ENCODE measurements around the gene HHAT.
"Not testable (repeated sequence)": the region's sequence is repeated elsewhere in the genome, so short reads cannot be mapped to it uniquely, and the experiment has no call there.

HHAT gene

DNA sequence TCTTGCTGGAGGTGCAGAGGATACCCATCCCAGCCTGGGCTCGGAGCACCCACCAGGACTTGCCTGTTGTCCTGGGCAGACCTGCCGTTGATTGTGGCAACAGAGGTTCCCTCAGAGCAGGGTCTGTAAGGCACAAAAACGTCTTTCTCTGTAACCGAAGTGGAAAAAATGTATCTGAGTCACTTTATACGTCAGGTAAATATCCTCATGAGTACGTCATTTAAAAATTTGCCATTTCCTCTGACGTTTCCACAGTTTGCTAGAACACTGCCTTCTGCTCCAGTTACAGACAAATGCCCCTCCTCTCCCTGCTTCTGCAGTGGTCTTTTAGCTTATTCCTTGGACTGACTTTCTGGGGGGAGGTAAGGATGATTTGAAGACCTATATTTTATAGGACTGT is 326.8 kb downstream of the HHAT start:
- DNase-seq: no peak

DNA sequence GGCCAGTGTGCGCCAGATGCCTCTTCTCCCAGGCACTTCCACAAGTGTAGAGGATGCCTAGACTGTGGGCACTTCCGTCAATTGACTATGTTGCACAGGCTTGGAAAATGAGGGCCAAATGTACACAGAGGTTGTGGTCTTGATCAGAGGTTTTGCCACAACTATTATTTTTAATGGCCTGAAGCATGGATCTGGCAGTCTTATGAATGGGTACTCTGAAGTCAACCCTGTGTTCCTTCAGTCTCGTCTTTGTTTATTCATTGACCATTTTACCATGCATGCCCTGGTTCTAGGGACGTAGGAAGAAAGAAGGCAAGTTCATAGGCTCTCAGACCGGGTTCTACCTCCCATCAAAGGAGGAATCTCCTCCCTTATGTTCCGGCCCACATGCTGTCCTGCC is 329.1 kb downstream of the HHAT start:
- no peak for DNase-seq

DNA sequence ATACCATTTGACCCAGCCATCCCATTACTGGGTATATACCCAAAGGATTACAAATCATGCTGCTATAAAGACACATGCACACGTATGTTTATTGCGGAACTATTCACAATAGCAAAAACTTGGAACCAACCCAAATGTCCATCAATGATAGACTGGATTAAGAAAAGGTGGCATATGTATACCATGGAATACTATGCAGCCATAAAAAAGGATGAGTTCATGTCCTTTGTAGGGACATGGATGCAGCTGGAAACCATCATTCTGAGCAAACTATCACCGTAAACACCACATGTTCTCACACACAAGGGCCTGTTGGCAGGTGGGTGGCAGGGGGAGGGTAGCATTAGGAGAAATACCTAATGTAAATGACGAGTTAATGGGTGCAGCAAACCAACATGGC is 332.8 kb downstream of the HHAT start:
- DNase-seq: not testable (repeated sequence)

DNA sequence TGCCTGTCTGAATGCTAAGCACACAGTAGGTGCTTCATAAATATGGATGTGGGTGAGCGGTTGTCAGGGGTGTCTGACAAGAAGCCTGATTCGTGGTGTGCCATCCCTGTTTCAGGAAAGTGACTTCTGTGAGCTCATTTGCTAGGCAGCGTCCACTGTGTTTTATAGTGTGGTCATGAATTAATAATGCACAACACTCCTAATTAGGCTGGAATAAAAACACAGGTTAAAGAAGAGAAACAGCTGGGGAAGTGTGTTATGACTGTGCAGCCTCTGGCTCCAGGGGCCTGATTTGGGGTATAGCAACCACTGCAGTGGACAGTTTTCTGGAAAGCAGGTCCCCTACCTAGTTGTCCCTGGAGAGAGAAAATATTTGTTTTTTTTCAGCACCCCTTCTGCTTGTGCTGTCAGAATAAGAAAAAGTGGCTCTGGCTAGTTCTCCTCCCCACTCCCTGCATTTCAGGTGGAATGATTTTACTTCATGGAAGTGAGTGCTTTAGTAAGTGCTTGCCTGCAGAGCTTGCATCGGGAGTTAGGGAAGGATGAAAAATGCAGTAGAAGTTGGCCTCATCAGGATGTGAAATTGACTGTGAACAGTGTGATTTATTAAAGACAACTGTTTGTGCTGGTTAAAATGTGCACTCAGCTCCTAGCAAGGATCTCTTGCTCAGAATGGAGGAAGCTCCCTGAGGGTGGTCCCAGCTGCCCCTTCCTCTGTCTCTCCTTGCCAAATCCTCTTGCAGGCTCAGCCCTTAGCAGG is 333.8 kb downstream of the HHAT start:
- no peak for DNase-seq

DNA sequence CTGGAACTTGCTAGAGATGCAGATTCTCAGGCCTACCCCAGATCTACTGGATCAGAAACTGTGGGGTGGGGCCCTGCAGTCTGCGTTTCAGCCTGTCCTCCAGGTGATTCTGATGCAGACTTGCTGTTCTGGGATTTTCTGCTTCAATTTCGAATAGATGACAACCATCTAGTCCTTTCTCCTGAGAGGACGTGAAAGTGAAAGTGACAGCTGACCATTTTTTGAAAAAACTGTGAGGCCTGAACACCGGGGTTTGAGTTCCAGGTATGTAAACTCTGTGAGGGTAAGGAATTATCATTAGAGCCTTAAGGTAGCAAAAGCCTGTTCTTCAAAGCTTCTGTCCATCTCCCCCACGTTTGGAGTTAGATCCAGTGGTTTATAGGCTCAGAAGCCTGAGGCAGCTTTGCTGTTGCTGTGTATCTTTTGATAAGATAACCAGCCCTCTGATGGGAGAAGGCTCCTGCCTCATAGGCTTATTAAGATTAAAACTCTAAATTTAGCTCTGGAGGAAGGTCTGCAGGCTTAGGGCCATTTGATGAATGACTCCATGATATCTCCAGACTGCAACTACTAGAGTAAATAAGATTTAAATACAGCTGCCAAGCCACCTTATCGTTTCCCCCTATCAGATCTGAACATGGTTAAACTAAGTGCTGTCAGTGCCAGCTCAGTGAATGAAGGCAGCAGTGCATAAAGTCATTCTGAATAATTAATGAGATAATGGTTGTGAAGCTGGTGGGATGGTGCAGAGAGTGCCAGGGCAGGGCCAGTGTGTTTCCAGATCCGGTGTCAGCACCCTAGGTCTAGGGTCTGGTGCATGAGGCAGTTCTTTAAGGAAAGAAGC is 335.2 kb downstream of the HHAT start:
- DNase-seq: peak; percentile 62

DNA sequence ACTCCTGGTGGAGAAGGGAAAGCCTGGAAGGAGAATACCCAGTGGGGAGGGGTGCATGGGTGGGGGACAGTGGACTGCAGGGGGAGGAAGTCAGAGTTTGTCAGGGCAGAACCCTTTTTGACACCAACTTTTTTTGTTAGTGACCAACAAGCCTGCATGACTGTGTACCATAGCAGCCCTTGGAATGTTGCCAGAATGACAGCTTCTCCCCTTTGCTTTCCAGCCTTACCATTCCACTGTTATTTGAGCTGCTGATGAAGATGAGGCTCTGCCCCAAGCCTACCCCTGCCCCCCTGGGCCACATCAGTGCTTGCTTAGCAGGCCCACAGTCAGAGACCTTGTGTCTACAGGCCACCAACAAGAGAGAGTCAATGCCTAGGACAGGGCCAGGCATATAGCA is 341.2 kb downstream of the HHAT start:
- peak; percentile 16 for DNase-seq

DNA sequence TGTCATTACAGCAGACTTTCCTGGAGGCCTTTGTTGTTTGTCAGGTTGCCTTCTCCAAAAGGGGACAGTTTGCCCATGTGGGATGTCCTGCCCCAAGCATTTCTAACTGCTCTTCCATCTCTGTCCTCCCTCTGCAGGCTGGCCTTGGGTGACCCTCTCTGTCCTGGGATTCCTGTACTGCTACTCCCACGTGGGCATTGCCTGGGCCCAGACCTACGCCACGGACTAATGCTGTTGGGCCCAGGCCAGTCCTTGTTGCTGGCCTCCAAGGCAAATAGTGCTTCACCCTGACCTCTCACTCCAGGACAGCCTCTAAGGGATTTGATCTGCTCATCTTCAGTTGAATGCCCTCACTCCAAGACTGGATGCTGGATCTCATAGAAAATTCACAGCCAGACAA is 345.4 kb downstream of the HHAT start:
- no peak for DNase-seq

DNA sequence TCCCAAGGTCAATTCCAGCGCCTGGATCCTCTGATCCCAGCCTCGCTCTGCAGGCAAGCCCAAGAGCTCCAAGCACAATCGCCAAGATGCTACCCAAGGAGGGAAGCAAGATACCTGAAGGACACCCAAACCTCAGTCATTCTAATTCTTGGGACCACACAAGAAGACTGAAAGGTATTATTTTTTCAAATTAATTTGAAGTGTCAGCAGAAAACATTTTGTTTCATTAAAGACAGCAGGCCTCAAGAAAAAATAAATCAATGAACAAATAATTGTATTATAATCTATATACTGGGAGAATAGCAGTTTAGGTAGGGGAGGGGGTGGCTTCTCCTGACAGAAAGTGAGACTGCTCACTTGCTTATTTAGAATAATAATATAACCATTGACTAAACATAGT is 347.8 kb downstream of the HHAT start:
- DNase-seq: no peak

DNA sequence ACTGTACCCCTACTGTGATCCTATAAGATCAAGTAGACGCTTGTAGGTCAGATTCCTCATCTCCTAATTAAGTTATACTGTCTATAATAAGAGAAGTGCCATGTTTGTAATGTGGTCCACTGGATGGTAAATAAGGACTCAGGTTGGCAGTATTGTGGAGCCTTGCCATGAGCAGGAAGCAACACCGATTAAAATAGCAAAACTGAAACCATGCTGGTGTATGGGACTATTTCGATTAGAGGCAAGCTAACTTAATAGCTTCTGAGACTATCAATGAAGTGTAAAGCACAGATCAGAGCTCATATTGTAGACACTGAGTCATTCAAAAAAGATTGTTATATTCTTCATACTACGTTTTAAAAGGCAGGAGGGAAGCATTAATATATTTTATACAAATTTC is 348.8 kb downstream of the HHAT start:
- DNase-seq: no peak

DNA sequence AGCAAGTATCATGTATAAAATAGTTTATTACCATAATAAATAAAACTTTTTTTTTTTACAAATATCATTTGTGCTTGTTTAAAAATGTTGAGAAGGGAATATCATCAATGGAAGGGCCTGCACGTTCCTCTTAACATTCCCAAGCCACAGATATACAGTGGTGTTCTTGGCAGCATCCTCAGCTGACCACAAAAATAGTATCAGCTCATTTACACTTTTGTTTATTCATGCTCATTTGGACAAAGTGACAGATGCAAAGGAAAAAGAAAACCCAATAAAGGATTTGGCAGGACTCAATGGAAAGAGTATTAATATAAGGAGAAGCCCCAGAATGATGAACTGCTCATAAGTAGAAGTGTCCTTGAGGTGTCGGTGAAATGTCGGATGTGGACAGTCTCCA is 349.6 kb downstream of the HHAT start:
- no peak for DNase-seq

DNA sequence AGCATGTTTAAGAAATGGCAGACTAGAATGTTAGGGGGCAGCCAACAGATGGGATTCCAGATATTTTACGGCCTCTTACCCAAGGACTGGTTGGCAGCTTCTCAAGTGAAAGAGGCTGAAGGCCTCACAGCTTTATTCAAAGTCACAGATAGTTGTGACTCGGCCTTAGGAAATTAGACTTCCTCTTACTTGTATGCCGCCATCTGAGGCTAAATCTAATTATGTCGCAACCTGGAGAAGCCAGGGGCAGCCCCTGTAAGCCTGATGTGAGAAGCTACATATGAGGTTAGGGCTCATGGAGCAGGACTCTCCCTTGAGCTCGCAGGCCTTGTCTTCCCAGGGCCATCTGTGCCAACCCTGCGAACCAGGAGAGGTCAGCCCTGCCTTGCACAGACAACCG is 352.5 kb downstream of the HHAT start:
- DNase-seq: no peak

DNA sequence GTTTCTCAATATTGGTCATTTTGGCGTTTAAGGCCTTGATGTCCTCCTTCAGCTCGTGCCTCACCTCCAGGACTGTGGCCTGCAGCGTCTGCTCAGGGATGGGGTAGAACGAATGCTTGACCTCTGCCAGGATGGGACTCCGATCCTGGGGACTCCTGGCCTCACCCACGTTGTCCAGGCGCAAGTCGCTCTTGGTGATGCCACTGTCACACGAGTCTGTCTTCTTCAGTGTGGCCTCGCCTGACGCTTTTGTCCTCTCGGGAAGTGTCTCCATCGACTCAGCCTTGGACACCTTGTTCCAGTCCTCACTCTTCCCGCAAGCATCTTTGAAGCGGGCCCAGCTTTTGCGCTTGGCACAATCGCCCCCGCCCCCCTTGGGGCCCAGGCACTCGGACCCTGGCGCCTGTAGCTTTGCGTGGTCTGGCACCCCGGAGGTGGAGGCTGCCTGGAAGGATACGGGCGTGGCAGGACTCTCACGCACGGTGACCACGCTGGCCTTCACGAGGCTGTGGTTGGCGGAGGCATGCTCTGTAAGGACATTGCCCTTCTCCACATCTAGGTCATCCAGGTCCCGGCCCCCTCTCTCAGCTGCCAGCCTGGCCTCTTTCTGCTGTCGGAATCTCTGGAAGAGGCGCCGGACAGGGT is 354.8 kb downstream of the HHAT start:
- DNase-seq: no peak

DNA sequence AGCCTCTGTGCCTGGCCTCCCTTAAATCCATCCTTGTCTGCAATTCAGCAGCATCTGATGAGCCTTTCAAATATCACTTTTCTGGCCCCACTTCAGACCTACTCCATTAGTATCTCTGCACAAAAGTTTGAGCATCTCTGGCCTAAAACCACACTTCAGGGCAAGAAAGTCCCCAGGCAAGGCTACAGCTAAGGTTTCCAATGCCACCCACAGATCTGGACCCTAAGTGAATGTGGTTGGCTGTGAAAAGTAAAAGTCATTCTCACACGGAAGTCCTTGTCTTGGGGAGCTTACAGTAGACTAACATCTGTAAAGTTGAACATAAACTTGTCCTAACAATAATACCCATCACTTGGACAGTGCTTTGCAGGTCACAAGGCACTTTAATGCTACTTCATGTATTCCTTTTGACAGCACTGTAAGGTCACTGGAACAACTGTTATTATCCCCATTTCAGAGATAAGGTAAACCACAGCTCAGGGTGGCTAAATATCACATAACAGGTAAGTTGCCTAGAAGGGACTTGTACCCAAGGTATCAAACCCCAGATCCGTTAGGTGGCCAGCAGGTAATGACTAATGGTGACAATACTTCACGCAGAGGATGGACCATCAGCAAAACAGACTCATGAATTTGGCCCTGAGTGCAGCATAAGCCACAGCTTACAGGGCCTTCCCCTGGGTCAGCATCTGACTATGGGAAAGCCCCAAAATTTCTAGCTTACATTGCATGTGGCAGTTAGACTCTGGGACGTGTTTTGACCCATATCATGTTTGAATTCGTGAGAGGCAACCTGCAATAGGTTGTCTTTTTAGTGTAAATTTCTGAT is 356.0 kb downstream of the HHAT start:
- no peak for DNase-seq

DNA sequence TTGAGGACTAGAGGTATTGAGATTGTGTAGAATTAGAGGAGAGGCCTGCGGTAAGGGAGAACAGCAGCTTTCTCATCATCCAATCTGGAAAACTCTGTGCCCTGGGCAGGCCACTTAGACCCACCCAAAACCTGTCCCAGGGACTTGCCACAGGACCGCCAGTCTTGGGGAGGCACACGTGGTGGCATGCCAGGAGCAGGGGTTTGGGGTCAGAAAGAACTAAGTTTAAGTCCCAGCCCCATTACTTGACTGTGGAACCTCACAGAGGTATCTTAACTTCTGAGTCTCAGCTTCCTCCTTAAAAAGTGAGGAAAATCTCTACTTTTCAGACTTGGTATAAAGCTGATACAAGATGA is 356.6 kb downstream of the HHAT start:
- DNase-seq: no peak

DNA sequence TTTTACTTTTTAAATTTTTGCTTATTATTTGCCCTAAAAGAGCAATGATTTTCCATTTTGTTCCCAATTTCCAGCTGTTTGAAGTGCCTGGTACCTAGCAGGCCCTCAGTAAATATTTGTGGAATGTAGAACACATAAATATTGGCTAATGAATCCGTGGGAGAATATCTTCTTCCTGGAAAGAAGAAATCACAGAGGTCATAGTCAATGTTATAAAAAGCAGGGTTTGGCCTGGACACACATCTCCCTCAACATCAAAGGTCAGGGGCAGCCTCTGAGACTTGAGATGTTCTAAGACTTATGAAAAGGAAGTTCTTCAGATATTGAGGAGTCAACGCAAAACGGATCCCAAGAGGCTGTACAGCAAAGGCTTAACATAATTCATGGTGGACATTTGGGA is 358.1 kb downstream of the HHAT start:
- DNase-seq: no peak

DNA sequence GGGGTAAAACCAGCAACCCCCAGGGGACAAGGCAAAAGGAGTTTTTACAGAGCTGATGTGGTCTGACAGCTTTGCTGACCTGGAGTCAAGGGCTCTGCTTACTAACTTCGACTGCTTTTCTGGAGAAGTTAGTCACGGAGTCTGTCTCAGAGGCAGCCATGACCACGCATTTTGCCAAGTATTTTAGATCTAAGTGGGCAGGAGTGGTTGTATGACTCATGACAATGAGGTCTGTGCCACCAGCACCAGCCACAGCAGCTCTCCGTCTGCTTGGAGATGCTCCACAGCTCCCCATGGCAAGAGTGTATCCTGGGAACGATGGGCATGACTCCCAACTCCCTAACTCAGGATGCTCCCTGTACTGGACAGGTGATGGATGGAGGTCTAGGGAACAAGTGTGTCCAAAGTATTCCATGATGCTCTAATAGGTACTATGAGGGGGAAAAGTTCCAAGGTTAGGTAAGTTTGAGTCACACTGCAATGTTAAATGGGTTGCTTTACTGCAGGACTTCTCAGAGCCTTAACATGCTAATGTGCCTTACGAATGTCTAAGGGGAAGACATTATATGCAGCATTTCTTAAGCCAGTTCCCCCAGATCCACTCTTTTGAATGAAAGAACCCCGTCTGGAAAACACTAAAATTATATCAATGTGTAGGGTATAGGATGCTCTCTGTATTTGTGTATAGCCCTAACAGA is 359.0 kb downstream of the HHAT start:
- DNase-seq: no peak

DNA sequence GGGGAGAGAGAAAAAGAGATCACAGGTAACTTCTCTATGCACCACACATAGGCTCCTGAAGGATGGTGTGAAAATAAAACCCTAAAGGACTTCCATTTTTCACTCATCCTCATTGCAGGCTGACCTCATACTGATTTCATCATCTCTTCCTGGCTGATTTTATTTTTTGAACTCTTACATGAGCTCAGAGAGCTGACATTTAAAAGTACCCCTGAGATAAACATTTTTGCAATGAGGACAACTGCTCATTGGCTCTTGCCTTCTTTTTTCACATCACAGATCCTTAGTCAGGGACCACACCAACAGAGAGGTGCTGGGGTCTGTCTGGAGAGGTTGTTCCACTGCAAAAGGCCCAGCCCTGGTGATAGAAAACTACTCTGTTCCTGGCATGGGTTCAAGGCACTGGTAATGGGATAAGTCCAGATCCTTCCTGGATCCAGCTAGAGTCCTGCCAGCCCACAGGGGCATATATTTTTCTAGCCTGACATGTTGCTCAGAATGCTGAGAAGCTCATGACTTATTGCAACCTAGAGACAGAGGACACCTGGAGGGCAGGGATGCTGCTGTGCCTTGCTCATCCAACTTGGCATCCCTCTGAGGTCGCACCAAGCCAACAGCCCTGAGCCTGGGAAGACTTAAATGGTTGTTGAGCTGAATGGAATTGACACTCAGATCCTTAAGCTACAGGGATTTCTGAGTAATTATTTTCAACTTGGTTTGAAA is 360.0 kb downstream of the HHAT start:
- DNase-seq: no peak

DNA sequence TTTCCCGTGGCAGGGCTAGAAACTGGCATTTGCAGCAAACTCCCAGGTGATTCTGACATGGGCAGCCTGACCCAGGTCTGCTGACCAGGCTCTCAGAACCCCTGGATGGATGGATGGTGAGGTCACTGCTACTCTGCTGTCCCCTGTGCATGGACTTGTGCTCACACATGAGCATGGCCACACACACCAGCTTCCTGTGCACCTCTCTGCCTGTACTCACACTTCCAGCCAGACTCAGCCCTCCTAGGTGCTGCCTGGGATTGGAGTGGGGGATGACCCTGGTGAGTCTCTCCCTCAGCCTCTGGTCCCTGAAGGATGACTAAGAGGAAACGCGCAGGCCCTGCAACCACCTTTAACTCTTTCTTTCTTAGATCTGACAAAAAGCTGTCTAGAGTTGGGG is 361.1 kb downstream of the HHAT start:
- no peak for DNase-seq

DNA sequence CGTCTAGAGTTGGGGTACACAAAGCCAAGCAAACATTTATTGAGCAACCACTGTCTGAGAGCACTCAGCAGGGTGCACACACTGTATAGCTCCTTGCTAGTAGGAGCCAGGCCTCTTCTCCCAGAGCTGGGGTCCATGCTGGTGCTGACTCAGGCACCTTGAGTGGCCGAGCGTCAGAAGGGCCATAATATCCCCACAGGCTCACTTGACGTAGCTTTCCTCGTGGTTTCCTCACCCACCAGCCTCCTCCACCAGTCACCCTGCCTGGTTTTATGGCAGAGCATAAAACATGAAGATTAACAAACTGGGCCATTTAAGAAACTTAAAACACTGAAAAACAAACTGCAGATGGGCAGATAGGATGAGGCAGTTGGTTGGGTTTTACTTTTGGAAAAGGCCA is 361.5 kb downstream of the HHAT start:
- DNase-seq: no peak

DNA sequence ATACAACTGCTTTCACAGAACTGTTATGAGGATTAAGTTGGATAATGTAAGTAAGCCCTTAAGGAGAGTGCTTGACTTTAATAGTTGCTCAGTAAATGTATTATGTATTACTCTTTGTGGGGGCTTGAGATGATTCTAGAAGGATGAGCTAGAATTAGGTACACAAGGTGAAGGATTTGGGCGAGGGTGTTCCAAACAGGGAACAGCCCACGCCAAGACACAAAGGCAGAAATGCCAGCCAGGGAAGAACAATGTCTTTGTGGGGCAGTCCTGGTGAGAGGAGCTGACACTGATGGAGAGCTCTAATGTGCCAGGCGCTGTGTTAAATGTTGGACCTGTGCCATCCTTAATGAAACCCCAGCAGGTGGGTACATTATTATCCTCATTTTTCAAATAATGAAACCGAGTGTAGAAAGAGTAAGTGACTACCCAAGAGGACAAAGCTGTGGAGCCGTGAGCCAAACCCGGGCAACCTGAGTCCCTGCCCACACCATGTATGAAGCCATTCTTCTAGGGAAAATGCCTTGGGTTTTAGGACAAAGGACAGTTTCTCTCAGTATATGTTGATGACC is 362.4 kb downstream of the HHAT start:
- DNase-seq: no peak

DNA sequence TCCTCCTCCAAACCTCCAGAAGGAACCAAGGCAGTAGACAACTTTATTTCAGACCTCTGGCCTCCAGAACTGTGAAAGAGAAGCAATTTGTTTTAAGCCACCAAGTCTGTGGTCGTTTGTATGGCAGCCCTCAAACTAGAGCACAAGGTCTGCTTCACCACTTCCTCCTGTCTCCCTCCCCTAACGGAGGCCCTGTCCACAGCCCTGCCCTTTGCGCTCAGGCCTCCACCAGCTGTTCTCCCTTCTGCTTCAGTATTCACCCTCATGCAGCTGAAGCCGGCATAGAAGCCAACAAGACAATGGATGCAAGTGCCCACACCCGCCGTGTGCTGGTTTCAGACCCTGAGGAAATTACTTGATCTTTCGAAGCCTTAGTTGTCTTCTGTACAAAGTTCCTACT is 364.1 kb downstream of the HHAT start:
- no peak for DNase-seq

DNA sequence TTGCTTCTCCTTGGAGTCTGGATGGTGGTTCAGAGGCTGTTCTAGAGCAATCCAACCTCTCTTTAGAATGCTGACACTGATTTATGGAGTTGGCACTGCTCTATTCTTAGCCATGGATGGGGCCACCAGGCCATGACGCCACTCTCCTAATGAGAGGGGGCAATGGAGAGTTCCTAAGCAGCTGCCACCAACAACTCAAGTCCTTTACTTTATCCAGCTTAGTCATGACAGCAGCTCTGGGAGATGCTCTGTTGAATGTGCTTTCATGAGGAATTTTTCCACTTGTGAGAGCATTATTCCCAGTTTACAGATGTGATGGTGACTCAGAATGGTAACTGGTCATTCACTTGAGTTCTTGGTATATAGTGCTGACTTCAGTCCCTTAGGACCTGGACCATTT is 366.3 kb downstream of the HHAT start:
- no peak for DNase-seq

All from NCI-H510A (cell line).